Kidney (tissue), 14 donors: Measurements from ENCODE around the gene HOXD8. TPM values are rescaled to one million over a fixed set of nuclear protein-coding genes. Genes with fewer than 3 reads are reported as not detected.

ENCODE experiments used
- DNase-seq, 5 donors: peaks; one replicate each; pipeline ENCODE4 v3.0.0-alpha.2; 2013 to 2020
- FAIRE-seq: peaks from 2 replicates; lab custom pipeline; 2012; peaks lifted over from hg19 to GRCh38; lab: Jason Lieb, UNC
- H3K27ac ChIP-seq, 2 donors: one replicate each; pipeline ENCODE4 v1.7.0; 2013; ENCODE audit warnings: low read depth in 2 of 2, low read length in 2 of 2, inconsistent platforms in 1 of 2
- H3K27me3 ChIP-seq: one replicate; pipeline ENCODE4 v1.7.1; 2013; ENCODE audit warnings: low read length, inconsistent platforms; ENCODE audit not compliant: control insufficient read depth, insufficient read depth
- H3K36me3 ChIP-seq, 3 donors: one replicate each; pipeline versions ENCODE4 v1.7.0 to v1.7.1; 2013; ENCODE audit warnings: low read length in 3 of 3, control low read depth in 1 of 3, inconsistent platforms in 1 of 3; ENCODE audit not compliant: insufficient read depth in 3 of 3, control insufficient read depth in 2 of 3
- H3K4me1 ChIP-seq, 3 donors: one replicate each; pipeline versions ENCODE4 v1.7.0 to v1.7.1; 2013; ENCODE audit warnings: low read length in 3 of 3, inconsistent platforms in 1 of 3, low read depth in 1 of 3; ENCODE audit not compliant: control insufficient read depth in 2 of 3, insufficient read depth in 2 of 3
- H3K4me3 ChIP-seq, 3 donors: one replicate each; pipeline versions ENCODE4 v1.7.0 to v1.8.1; 2013; ENCODE audit warnings: low read length in 3 of 3, control low read depth in 1 of 3, inconsistent platforms in 1 of 3
- H3K9ac ChIP-seq, 3 donors: one replicate each; pipeline versions ENCODE4 v1.7.0 to v1.7.1; 2013; ENCODE audit warnings: low read length in 3 of 3, control low read depth in 1 of 3, inconsistent platforms in 1 of 3
- H3K9me3 ChIP-seq, 3 donors: one replicate each; pipeline versions ENCODE4 v1.7.0 to v1.7.1; 2013; ENCODE audit warnings: low read length in 3 of 3, control low read depth in 1 of 3, inconsistent platforms in 1 of 3; ENCODE audit not compliant: control insufficient read depth in 2 of 3, insufficient read depth in 1 of 3
- intact Hi-C: fragments of 100-400 bp; cut with DNase I; formaldehyde crosslinking; loops from one replicate; pipeline ENCODE4 v1.11.1; 2022
- polyA plus RNA-seq: library from polyadenylated mRNA; stranded (reverse); fragments of 350-450 nt; fragmentation: Illumina TruSeq; extraction: RNeasy Lipid Tissue Mini Kit (QIAGEN cat#74804); gene quantifications from one replicate; pipeline ENCODE4 v1.2.3, GENCODE V29; 2014; ENCODE audit warnings: low read depth, low replicate concordance; ENCODE audit not compliant: insufficient read depth
- total RNA-seq: library from RNA; stranded (reverse); fragmentation: NEBNext Ultra II Directional; extraction: Animal tissue kit (Norgen Biotek cat#: 25700); gene quantifications from one replicate; pipeline ENCODE4 v1.2.1, GENCODE V29; 2021
- TF ChIP-seq, protein P1 (sequence below): IDR thresholded peaks from 3 replicates; pipeline ENCODE4 v1.5.1; 2012; ENCODE audit warnings: mild to moderate bottlenecking, moderate library complexity, borderline replicate concordance; ENCODE audit not compliant: insufficient read depth; ENCODE audit errors: extremely low read depth
- donor health status: control.
- donor health status: control.
- donor health status: control.
- donor health status: control.
- donor health status: control.
- donor health status: DM: yes; HTN: yes; CAD: no.
- donor health status: Normal renal cell carcinoma (clear cell type).

HOXD8 gene
- total and polyA plus RNA-seq, 2 donors from 2014 or later = 76.5 to 122 TPM

DNA sequence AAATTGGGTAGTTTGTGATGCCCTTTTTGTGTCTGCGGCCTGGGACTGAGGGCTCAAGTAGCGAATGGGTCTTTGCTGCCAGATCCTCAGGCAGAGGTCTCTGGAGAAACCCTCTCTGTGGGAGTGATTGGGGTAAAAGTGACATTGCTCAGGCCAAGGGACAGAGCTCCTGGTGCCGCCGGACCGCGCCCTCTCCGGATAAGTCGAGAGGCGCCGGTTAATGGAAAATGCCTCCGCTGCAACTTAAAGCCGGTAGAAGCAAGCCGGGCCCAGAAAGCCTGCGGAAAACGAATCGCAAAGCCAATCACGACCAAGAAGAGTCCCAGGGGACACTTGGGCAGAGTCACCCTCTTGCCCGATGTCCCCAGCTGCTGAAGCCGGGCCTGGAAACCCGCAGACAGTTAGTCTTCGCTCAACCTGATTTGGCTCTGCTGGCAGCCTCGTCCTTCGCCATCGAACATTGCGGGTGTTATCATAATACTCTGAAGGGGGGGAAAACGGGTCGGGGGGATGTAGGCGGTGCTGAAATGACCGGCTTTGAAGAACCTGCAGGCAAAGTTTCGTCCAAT lies 30.3 kb upstream of the HOXD8 start:
- no peaks in the 10 kb centered on the region for H3K36me3 ChIP-seq
- no peak overlapping the region for H3K9ac ChIP-seq
- intact Hi-C loops = loop anchor here (10.0 kb wide), 1 partner anchor 414 kb away; no protein-coding TSS in a partner anchor
- no peaks in the 10 kb centered on the region for H3K9me3 ChIP-seq
- no peak overlapping the region for H3K27ac ChIP-seq
- DNase-seq (peak in 1 of 5 donors; percentile 44), FAIRE-seq (no peak)
- H3K4me1 ChIP-seq = peaks cover 0 to 7% (median 5%) of the 10 kb centered on the region in 3 donors
- peaks cover 68% of the 10 kb centered on the region for H3K27me3 ChIP-seq
- peak overlapping the region in 1 of 3 donors; percentile 6 for H3K4me3 ChIP-seq
- TF ChIP-seq, protein P1, sequence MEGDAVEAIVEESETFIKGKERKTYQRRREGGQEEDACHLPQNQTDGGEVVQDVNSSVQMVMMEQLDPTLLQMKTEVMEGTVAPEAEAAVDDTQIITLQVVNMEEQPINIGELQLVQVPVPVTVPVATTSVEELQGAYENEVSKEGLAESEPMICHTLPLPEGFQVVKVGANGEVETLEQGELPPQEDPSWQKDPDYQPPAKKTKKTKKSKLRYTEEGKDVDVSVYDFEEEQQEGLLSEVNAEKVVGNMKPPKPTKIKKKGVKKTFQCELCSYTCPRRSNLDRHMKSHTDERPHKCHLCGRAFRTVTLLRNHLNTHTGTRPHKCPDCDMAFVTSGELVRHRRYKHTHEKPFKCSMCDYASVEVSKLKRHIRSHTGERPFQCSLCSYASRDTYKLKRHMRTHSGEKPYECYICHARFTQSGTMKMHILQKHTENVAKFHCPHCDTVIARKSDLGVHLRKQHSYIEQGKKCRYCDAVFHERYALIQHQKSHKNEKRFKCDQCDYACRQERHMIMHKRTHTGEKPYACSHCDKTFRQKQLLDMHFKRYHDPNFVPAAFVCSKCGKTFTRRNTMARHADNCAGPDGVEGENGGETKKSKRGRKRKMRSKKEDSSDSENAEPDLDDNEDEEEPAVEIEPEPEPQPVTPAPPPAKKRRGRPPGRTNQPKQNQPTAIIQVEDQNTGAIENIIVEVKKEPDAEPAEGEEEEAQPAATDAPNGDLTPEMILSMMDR = no peak

DNA sequence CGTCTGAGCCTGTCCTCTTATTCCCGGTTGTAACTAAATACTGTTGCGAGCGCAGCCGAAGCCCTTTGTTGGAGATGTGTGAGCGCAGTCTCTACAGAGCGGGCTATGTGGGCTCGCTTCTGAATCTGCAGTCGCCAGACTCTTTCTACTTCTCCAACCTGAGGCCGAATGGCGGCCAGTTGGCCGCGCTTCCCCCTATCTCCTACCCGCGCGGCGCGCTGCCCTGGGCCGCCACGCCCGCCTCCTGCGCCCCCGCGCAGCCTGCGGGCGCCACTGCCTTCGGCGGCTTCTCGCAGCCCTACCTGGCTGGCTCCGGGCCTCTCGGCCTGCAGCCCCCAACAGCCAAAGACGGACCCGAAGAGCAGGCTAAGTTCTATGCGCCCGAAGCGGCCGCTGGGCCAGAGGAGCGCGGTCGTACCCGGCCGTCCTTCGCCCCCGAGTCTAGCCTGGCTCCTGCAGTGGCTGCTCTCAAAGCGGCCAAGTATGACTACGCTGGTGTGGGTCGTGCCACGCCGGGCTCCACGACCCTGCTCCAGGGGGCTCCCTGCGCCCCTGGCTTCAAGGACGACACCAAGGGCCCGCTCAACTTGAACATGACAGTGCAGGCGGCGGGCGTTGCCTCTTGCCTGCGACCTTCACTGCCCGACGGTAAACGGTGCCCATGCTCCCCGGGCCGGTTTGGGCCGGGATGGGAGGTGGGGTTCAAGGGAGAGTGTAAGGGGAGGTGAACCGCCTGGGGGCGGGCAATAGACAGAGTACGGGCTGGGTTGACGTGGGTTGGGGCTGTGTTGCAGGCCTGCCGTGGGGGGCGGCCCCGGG lies 29.6 kb upstream of the HOXD8 start, which contains the start of gene HOXD12:
Gene HOXD12 (plus strand): TSS at position 68 of the 819 bp plus-strand sequence. CDS start 7 bp downstream, at position 75.
- H3K4me3 ChIP-seq = peak within 1 kb of the TSS in 1 of 3 donors; percentile 6
- intact Hi-C loops = loop anchor here (10.0 kb wide), 1 partner anchor 415 kb away; no protein-coding TSS in a partner anchor
- DNase-seq (peak in 4 of 5 donors; percentile 68 to 83 (median 78)), FAIRE-seq (no peak)
- no peak within 1 kb of the TSS for H3K9ac ChIP-seq
- H3K9me3 ChIP-seq = no peaks in the 10 kb centered on the region
- TF ChIP-seq, protein P1 = no peak
- peaks cover 61% of the 10 kb centered on the region for H3K27me3 ChIP-seq
- peaks cover 0 to 10% (median 5%) of the 10 kb centered on the region in 3 donors for H3K4me1 ChIP-seq
- no peak within 1 kb of the TSS for H3K27ac ChIP-seq
- H3K36me3 ChIP-seq = no peaks in the 10 kb centered on the region

DNA sequence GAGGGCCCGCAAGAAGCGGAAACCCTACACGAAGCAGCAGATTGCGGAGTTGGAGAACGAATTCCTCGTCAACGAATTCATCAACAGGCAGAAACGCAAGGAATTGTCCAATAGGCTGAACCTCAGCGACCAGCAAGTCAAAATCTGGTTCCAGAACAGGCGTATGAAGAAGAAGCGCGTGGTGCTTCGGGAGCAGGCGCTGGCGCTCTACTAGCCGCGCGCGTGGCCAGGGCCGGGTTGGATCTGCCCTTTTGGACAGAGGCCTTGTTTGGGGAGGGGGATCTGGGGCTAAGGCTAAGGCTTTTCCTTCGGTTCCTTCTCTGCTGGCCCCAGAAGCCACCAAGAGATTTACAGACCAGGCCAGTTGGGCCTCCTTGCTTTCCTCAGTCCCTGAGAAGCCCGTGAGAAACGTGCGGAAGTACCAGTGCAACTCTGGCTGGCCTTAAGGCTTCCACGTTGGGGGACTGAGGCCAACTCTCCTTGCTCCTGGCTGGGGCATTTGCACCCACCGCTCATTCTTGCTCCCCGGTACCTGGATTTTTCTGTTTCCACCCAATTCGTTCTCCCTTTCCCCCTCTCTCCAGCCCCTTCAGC lies 28.9 kb upstream of the HOXD8 start:
- TF ChIP-seq, protein P1 = no peak
- Histone ChIP-seq H3K4me1 (peaks cover 0 to 10% (median 5%) of the 10 kb centered on the region in 3 donors), H3K4me3 (no peak overlapping the region), H3K36me3 (no peaks in the 10 kb centered on the region), H3K9ac (no peak overlapping the region), H3K27ac (no peak overlapping the region), H3K9me3 (no peaks in the 10 kb centered on the region), H3K27me3 (peaks cover 54% of the 10 kb centered on the region)
- peak in 3 of 5 donors; percentile 38 to 69 (median 45) for DNase-seq
- intact Hi-C loops = no loop called here
- no peak for FAIRE-seq
